Upper lobe of left lung (tissue), 4 donors: ENCODE measurements around the gene MEX3D.

Experiments
- EP300 ChIP-seq, 4 donors: sonication (generic); formaldehyde crosslinking; IDR thresholded peaks; one replicate each; pipeline ENCODE4 v1.5.1; 2017; ENCODE audit warnings: antibody characterized with exemption in 4 of 4, control low read depth in 2 of 4
- POLR2A ChIP-seq, 4 donors: fragments of 450-650 bp; IDR thresholded peaks; one replicate each; pipeline ENCODE4 v1.5.1; 2016 to 2017; ENCODE audit warnings: antibody characterized with exemption in 4 of 4, mild to moderate bottlenecking in 2 of 4
- POLR2AphosphoS5 ChIP-seq, 2 donors: sonication (generic); formaldehyde crosslinking; IDR thresholded peaks; one replicate each; pipeline ENCODE4 v1.5.1; 2017; ENCODE audit warnings: antibody characterized with exemption in 2 of 2
- TF ChIP-seq, protein P1 (sequence below), 6 experiments: fragments of 450-650 bp in 4 of 6; fragments of 200-600 bp in 2 of 6; sonication (generic) in 2 of 6; IDR thresholded peaks; one replicate each; pipeline ENCODE4 v1.5.1; 2016 to 2019; ENCODE audit warnings: antibody characterized with exemption in 6 of 6

DNA sequence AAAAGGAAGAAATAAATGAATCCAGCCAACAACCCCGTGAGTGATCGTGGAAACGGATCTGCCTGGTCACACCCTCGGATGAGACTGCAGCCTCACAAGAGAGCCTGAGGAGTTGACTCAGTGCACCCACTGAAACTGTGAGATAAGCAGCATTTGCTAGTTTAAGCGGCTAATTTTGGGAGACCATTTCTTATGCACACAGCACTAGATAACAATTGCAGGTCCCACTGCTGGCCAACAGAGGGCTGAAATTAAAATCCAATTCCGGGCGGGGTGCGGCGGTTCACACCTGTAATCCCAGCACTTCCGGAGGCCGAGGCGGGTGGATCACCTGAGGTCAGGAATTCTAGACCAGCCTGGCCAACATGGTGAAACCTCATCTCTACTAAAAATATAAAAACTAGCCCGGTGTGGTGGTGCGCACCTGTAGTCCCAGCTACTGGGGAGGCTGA is 33.5 kb upstream of the MEX3D start:
- TF ChIP-seq, protein P1, sequence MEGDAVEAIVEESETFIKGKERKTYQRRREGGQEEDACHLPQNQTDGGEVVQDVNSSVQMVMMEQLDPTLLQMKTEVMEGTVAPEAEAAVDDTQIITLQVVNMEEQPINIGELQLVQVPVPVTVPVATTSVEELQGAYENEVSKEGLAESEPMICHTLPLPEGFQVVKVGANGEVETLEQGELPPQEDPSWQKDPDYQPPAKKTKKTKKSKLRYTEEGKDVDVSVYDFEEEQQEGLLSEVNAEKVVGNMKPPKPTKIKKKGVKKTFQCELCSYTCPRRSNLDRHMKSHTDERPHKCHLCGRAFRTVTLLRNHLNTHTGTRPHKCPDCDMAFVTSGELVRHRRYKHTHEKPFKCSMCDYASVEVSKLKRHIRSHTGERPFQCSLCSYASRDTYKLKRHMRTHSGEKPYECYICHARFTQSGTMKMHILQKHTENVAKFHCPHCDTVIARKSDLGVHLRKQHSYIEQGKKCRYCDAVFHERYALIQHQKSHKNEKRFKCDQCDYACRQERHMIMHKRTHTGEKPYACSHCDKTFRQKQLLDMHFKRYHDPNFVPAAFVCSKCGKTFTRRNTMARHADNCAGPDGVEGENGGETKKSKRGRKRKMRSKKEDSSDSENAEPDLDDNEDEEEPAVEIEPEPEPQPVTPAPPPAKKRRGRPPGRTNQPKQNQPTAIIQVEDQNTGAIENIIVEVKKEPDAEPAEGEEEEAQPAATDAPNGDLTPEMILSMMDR (IDR thresholded peaks at IDR 0.05): no peak
- TF ChIP-seq POLR2AphosphoS5 (IDR thresholded peaks at IDR 0.05) (no peak), POLR2A (IDR thresholded peaks at IDR 0.05) (no peak), EP300 (IDR thresholded peaks at IDR 0.05) (no peak)
